ENCODE data around the gene ZHX3.

ZHX3 gene

DNA sequence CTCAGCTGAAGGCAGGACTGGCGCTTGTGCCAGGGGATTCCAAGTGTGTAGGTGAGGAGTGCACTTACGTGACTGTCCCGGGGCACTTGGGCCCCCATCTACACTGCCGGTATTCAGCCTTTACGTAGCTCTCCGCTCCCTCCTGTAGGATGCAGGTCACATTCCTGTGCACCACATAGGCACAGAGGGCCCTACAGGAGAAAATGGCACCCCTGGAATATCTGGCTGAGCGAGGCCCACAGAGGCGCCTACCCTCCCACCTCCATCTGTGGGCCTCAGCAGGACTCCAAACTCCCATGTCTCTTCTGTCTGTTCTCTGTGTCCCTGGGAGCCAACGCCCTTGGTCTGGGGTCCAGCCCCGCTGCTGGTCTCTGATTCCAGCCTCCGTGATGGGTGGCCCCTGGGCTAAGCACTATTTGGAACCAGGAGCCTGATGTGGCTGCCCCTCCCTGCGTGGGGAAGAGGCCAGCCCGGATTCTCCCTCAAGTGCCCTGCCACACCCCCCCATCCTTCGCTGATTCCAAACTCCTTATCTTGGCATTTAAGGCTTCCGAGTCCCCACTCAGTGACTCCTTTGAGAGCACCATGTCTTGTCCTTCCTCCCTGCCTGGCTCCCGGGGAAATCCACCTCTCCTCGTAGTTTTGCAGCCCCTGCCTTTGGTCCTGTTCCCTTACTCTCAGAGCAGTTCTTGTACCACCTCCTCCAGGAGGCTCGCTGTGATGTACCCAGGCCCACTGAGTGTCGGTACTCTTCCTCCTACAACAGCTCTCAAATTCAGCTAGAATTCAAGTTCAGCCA is 47.6 kb upstream of the ZHX3 start:
- ChIA-PET POLR2A (no interaction called here), CTCF (no interaction called here)
- TF ChIP-seq, protein P1, sequence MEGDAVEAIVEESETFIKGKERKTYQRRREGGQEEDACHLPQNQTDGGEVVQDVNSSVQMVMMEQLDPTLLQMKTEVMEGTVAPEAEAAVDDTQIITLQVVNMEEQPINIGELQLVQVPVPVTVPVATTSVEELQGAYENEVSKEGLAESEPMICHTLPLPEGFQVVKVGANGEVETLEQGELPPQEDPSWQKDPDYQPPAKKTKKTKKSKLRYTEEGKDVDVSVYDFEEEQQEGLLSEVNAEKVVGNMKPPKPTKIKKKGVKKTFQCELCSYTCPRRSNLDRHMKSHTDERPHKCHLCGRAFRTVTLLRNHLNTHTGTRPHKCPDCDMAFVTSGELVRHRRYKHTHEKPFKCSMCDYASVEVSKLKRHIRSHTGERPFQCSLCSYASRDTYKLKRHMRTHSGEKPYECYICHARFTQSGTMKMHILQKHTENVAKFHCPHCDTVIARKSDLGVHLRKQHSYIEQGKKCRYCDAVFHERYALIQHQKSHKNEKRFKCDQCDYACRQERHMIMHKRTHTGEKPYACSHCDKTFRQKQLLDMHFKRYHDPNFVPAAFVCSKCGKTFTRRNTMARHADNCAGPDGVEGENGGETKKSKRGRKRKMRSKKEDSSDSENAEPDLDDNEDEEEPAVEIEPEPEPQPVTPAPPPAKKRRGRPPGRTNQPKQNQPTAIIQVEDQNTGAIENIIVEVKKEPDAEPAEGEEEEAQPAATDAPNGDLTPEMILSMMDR (IDR thresholded peaks at IDR 0.05; ENCODE audit: control extremely low read depth, extremely low read depth, low read depth, missing control alignments) = no peak
- DNase-seq (ENCODE audit: extremely low spot score) = no peak

DNA sequence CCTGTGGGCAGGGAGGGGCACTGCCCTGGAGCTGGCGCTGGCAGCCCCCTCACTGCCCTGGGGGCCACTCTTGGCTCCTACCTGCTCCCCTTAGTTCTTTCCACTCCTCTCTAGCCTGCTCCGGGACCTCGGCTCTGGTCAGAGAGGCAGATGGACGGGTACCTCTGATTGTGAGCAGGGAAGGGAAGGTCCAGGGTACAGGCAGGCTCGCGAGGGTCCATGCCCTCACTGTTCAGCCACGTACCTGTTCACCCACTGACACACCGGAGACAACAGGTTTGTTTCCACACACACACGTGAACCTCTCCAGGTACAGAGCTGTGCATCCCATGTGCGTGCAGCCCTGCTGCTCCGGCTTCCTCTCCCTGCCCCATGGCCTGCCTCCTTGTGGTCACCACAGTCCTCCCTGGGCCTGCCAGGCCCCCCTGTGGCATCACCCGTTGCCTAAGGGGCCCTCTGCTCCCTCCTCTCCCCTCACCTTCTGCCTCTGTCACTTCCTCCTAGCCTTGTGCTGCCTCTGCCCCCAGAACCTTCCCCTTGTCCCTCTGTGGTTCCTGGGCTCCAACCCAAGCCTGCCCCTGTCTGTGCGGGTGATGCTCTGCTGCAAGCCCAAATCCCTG is 46.8 kb upstream of the ZHX3 start:
- ChIA-PET CTCF (no interaction called here), POLR2A (no interaction called here)
- TF ChIP-seq, protein P1 (IDR thresholded peaks at IDR 0.05; ENCODE audit: control extremely low read depth, extremely low read depth, low read depth, missing control alignments) = no peak

DNA sequence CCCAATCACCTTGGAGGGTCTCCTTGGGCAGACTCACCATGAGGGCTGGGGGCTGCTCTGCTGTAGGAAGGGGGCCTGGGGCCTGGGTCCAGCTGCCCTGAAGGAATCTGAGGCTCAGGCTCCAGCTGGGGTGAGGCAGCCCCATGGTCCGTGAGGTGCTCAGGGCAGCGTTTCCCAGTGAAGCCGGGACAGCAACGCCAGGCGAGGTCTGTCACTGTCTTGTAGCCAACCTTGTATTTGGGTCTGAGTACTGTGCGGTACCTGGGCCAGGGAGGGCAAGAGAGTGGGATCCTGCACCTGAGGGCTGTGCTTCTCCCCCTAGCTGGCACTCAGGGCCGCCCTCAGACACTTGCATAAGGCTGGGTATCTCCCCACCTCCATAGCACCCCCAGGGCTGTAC is 46.1 kb upstream of the ZHX3 start:
- ChIA-PET POLR2A (no interaction called here), CTCF (interaction anchor here (1.2 kb wide), 1 partner anchor 10 kb away, joined by 3 read pairs; no protein-coding TSS in a partner anchor)
- no peak for DNase-seq (ENCODE audit: extremely low spot score)
- TF ChIP-seq, protein P1 (IDR thresholded peaks at IDR 0.05; ENCODE audit: control extremely low read depth, extremely low read depth, low read depth, missing control alignments) = no peak

More for the DNA sequence above, 46.8 kb upstream of the ZHX3 start:
- no peak for DNase-seq (ENCODE audit: extremely low spot score)

DNA sequence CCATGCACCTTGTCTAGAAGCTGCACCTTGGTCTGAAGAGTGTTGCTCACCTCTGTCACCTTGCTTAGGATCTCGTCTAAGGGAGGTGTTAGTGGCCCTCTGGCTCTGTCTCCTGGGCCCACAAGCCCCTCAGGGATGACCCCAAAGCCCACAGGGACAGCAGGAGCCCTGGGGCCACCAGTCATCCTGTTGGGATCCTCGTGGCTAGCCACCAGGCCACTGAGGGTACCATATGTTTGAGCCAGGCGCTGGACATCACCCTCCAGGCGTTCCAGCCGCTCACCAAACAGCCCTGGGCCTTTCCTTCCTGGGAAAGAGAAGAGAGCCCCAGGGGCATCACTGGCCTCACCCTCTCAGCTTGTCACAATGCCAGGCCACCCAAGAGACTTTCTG is 45.2 kb upstream of the ZHX3 start:
- ChIA-PET POLR2A (no interaction called here), CTCF (interaction anchor here (1.2 kb wide), 1 partner anchor 11 kb away, joined by 3 read pairs; no protein-coding TSS in a partner anchor)
- TF ChIP-seq, protein P1 (IDR thresholded peaks at IDR 0.05; ENCODE audit: control extremely low read depth, extremely low read depth, low read depth, missing control alignments) = no peak
- DNase-seq (ENCODE audit: extremely low spot score) = no peak

DNA sequence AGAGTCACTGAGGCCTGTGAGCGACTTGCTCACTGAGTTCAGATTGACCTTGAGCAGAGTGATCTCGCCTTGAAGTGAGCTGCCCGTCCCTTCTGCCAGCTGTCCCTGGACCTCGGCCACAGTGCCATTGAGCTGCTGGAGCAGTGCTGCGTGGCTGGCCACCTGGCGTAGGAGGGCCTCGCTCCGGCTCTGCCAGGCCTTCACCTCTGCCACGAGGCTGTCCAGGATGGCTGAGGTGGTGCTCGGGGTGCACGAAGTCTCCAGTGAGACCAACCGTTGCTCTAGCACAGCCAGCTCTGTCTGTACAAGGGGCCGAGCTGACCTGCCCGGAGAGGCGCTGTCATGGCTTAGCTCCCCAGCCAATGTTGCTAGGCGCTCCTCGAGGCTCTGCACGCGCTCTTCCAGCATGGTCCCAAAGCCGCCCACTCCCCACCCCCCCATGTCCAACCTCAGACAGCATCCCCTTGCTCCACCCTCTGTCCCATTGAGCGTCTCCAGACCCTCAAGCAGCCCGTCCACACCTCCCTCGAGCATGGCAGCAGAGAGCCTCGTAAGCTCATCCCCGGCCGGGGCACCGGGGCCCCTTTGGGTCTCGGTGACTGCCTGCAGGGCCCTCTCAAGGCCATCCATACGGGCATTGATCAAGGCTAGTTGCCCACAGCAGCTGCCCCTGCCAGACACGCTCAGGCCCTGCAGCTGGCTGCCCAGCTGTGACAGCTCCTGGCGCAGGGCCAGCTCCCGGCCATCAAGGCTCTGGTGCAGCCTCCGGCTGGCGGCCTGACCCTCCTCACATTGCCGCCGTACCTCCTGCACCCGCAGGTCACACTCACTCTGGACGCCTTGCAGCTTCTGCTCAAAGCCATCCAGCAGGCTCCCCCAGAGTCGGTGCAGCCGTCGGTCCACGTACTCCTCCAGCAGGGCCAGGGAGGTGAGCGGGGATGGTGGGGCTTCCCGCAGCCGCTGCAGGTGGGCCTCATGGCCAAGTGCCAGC is 44.5 kb upstream of the ZHX3 start:
- ChIA-PET POLR2A (no interaction called here), CTCF (interaction anchor here (1.6 kb wide), 1 partner anchor 23 kb away, joined by 4 read pairs; no protein-coding TSS in a partner anchor)
- no peak for DNase-seq (ENCODE audit: extremely low spot score)
- TF ChIP-seq, protein P1 (IDR thresholded peaks at IDR 0.05; ENCODE audit: control extremely low read depth, extremely low read depth, low read depth, missing control alignments) = no peak

Data from GM10248 (cell line).